ENCODE data around the gene UBQLN4. TPM values are rescaled to one million over a fixed set of nuclear protein-coding genes. Genes with fewer than 3 reads are reported as not detected.
A peak's percentile ranks its signal among the peaks of the same experiment; 100 is the strongest.

Gene UBQLN4
- total RNA-seq, 2 experiments from 2014 or later = 33.2 to 37.1 TPM

DNA sequence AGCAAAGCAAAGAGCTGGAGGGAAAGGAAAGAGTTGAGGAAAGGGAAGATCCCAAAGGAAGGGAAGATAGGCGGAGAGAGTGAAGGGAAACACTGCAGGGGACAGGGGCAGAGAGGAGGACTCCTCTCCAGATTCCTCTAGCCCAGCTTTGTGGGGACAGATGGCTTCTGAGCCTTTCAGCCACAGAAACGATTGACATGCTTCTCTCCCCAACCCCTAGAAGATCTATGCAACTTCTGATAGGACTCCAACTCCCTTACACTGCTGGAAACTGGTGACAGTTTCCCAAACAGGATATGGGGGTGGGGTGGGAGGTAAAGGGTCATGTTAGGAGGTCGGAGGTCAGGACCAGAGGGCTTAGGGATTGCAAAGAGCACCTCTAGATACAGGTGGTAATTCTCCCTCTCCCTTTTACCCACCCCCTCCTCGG, 22.2 kb upstream of the UBQLN4 start:
- no peaks in the 10 kb centered on the region for H3K9me3 ChIP-seq (ENCODE audit: low read length)
- no peaks in the 10 kb centered on the region for H4K20me1 ChIP-seq (ENCODE audit: insufficient read depth, low read length)
- H3K4me2 ChIP-seq (ENCODE audit: low read length) = peak overlapping the region; percentile 76
- no TSS peak for BruUV-seq (replicated peaks)
- no peak for DNase-seq (ENCODE audit: low spot score)
- peak overlapping the region; percentile 2 for H3K27ac ChIP-seq (ENCODE audit: low read depth, low read length, poor library complexity, severe bottlenecking)
- no peaks in the 10 kb centered on the region for H3K36me3 ChIP-seq (ENCODE audit: insufficient read depth, low read length)
- ChIA-PET POLR2A (no interaction called here), CTCF (ENCODE audit: unreplicated experiment) (interaction anchor here (1.5 kb wide), 1 partner anchor 9 kb away, joined by 4 read pairs; no protein-coding TSS in a partner anchor)
- TF ChIP-seq, protein P1, sequence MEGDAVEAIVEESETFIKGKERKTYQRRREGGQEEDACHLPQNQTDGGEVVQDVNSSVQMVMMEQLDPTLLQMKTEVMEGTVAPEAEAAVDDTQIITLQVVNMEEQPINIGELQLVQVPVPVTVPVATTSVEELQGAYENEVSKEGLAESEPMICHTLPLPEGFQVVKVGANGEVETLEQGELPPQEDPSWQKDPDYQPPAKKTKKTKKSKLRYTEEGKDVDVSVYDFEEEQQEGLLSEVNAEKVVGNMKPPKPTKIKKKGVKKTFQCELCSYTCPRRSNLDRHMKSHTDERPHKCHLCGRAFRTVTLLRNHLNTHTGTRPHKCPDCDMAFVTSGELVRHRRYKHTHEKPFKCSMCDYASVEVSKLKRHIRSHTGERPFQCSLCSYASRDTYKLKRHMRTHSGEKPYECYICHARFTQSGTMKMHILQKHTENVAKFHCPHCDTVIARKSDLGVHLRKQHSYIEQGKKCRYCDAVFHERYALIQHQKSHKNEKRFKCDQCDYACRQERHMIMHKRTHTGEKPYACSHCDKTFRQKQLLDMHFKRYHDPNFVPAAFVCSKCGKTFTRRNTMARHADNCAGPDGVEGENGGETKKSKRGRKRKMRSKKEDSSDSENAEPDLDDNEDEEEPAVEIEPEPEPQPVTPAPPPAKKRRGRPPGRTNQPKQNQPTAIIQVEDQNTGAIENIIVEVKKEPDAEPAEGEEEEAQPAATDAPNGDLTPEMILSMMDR (conservative IDR thresholded peaks at IDR 0.05; ENCODE audit: low read length) = no peak
- no peak for TF ChIP-seq EZH2phosphoT487 (IDR thresholded peaks at IDR 0.05; ENCODE audit: borderline replicate concordance, low read depth, low read length)
- no peaks in the 10 kb centered on the region for H3K9me2 ChIP-seq (ENCODE audit: insufficient read depth, low read length)
- no peak overlapping the region for H2AFZ ChIP-seq (ENCODE audit: low read length)
- peak overlapping the region; percentile 70 for H3K4me3 ChIP-seq (ENCODE audit: low read depth, low read length, poor library complexity, severe bottlenecking)
- intact Hi-C loops (cut with micrococcal nuclease; ENCODE audit: unreplicated experiment) = no loop called here
- peaks cover 25% of the 10 kb centered on the region for H3K4me1 ChIP-seq (ENCODE audit: insufficient read depth, low read length, poor library complexity, severe bottlenecking)
- H3K79me2 ChIP-seq (ENCODE audit: insufficient read depth, low read depth, low read length) = 0 out of 2 replicates have a peak, but pooled peaks cover 3% of the 10 kb centered on the region

DNA sequence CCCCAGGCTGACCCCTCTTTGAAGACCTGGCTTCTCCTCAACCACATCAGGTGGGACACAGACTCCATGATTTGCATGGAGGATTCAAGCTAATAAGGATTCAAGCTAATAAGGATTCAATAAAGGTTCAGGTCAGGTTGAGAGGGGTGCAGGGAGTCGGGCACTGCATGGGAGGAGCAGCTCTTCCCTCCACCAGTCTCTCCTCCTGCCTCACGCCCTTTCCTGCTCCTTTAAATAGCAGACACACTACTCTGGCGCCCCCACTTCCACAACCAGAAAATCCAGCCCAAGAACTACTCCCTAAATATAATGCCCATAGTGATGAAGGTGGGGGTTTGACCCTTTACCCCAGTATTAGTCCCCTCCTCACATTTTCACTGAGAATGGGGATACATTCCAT, 21.6 kb upstream of the UBQLN4 start:
- Histone ChIP-seq H2AFZ (ENCODE audit: low read length) (no peak overlapping the region), H3K9me3 (ENCODE audit: low read length) (no peaks in the 10 kb centered on the region), H3K4me3 (ENCODE audit: low read depth, low read length, poor library complexity, severe bottlenecking) (peak overlapping the region; percentile 70), H3K9me2 (ENCODE audit: insufficient read depth, low read length) (no peaks in the 10 kb centered on the region), H3K27ac (ENCODE audit: low read depth, low read length, poor library complexity, severe bottlenecking) (no peak overlapping the region), H3K36me3 (ENCODE audit: insufficient read depth, low read length) (no peaks in the 10 kb centered on the region), H3K4me1 (ENCODE audit: insufficient read depth, low read length, poor library complexity, severe bottlenecking) (peaks cover 24% of the 10 kb centered on the region), H3K79me2 (ENCODE audit: insufficient read depth, low read depth, low read length) (0 out of 2 replicates have a peak, but pooled peaks cover 3% of the 10 kb centered on the region), H3K4me2 (ENCODE audit: low read length) (peak overlapping the region; percentile 76), H4K20me1 (ENCODE audit: insufficient read depth, low read length) (no peaks in the 10 kb centered on the region)
- ChIA-PET CTCF (ENCODE audit: unreplicated experiment) (interaction anchor here (1.5 kb wide), 1 partner anchor 9 kb away, joined by 4 read pairs; no protein-coding TSS in a partner anchor), POLR2A (no interaction called here)
- TF ChIP-seq, protein P1 (conservative IDR thresholded peaks at IDR 0.05; ENCODE audit: low read length) = 0 out of 2 replicates have a peak, but pooled peaks have one; percentile 18
- no peak for TF ChIP-seq EZH2phosphoT487 (IDR thresholded peaks at IDR 0.05; ENCODE audit: borderline replicate concordance, low read depth, low read length)
- intact Hi-C loops (cut with micrococcal nuclease; ENCODE audit: unreplicated experiment) = no loop called here
- DNase-seq (ENCODE audit: low spot score) = no peak
- BruUV-seq (replicated peaks) = no TSS peak

DNA sequence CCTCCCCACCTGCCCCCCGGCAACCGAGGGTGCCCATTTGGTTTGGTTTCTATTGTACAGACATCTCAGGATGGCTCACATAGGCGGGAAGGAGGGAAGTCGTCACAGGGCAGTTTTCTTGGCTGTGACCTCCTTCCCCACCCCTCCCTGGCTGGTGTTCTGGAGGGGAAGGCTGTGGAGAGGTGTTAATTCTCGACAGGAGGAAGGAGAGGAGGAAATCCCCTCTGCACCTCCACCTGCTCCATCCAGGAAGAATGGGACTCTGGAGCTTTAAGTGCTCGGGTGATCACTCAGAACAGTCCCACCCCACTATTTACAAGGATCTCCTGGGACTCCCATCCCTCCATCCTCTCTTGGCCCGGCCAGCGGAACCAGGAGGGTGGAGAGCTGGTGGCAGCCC, 21.1 kb upstream of the UBQLN4 start:
- no peaks in the 10 kb centered on the region for H3K9me3 ChIP-seq (ENCODE audit: low read length)
- 0 out of 2 replicates have a peak, but pooled peaks cover 3% of the 10 kb centered on the region for H3K79me2 ChIP-seq (ENCODE audit: insufficient read depth, low read depth, low read length)
- BruUV-seq (replicated peaks) = no TSS peak
- peaks cover 24% of the 10 kb centered on the region for H3K4me1 ChIP-seq (ENCODE audit: insufficient read depth, low read length, poor library complexity, severe bottlenecking)
- H3K4me3 ChIP-seq (ENCODE audit: low read depth, low read length, poor library complexity, severe bottlenecking) = no peak overlapping the region
- CTCF ChIA-PET (ENCODE audit: unreplicated experiment) = interaction anchor here (1.5 kb wide), 1 partner anchor 8 kb away, joined by 4 read pairs; no protein-coding TSS in a partner anchor
- no peaks in the 10 kb centered on the region for H3K36me3 ChIP-seq (ENCODE audit: insufficient read depth, low read length)
- POLR2A ChIA-PET = no interaction called here
- no peak overlapping the region for H3K27ac ChIP-seq (ENCODE audit: low read depth, low read length, poor library complexity, severe bottlenecking)
- peak overlapping the region; percentile 76; the same call in 1 of the 2 replicates for H3K4me2 ChIP-seq (ENCODE audit: low read length)
- no peak for TF ChIP-seq EZH2phosphoT487 (IDR thresholded peaks at IDR 0.05; ENCODE audit: borderline replicate concordance, low read depth, low read length)
- TF ChIP-seq, protein P1 (conservative IDR thresholded peaks at IDR 0.05; ENCODE audit: low read length) = no peak
- DNase-seq (ENCODE audit: low spot score) = no peak
- H2AFZ ChIP-seq (ENCODE audit: low read length) = no peak overlapping the region
- intact Hi-C loops (cut with micrococcal nuclease; ENCODE audit: unreplicated experiment) = no loop called here
- H4K20me1 ChIP-seq (ENCODE audit: insufficient read depth, low read length) = no peaks in the 10 kb centered on the region
- no peaks in the 10 kb centered on the region for H3K9me2 ChIP-seq (ENCODE audit: insufficient read depth, low read length)
